HCT116 (cell line): Measurements from ENCODE around the gene ZRANB1. TPM values are rescaled to one million over a fixed set of nuclear protein-coding genes. Genes with fewer than 3 reads are reported as not detected.

Source experiments
- ATAC-seq: fragments of 200-7000 bp; cut with Tn5 transposase; 2 replicates; pipeline ENCODE4 v1.9.1; 2020; ENCODE audit warnings: mild to moderate bottlenecking, moderate library complexity
- BruUV-seq: library from RNA; stranded (reverse); fragments of 400-500 nt; replicated peaks from 2 replicates; lab custom pipeline; 2021; lab: Mats Ljungman, UMichigan
- CTCF ChIA-PET: fragments of 300-600 bp; sonication (Branson Sonifier 250); formaldehyde crosslinking; loops from one replicate; lab custom pipeline; 2021; ENCODE audit warnings: antibody characterized with exemption; lab: Charles Lee
- POLR2A ChIA-PET: fragments of 300-600, 350-600 bp; sonication (Branson Sonifier 250); formaldehyde crosslinking; loops from one replicate; lab custom pipeline; 2021; ENCODE audit warnings: antibody characterized with exemption; lab: Charles Lee
- RAD21 ChIA-PET, 2 experiments: fragments of 300-600 bp; sonication (Branson Sonifier 250); formaldehyde crosslinking; loops; one replicate each; lab custom pipeline; 2023; ENCODE audit warnings: low total read pairs in 2 of 2; ENCODE audit not compliant: uncharacterized antibody in 2 of 2, unreplicated experiment in 2 of 2, low non-redundant PET in 1 of 2; lab: Charles Lee
- DNase-seq: peaks from one replicate; pipeline ENCODE4 v3.0.0-alpha.2; 2010; ENCODE audit warnings: low read depth, low spot score
- H2AFZ ChIP-seq: fragments of 200-600 bp; shearing (Covaris generic), sonication (generic); 2 replicates; pipeline ENCODE4 v1.6.1; 2017; ENCODE audit warnings: low read depth, mixed run types, mixed read lengths, antibody characterized with exemption, low read length; ENCODE audit not compliant: poor library complexity, severe bottlenecking
- H3K27ac ChIP-seq: 2 replicates; pipeline ENCODE4 v1.5.1; 2012; ENCODE audit warnings: low read depth, low read length
- H3K27me3 ChIP-seq: fragments of 200-600 bp; sonication (generic); 2 replicates; pipeline ENCODE4 v1.6.1; 2016; ENCODE audit warnings: mixed run types, low read length, mixed read lengths; ENCODE audit not compliant: insufficient read depth
- H3K36me3 ChIP-seq, 2 experiments: fragments of 200-500 bp in 1 of 2; fragments of 200-600 bp in 1 of 2; sonication (Bioruptor generic) in 1 of 2; sonication (generic) in 1 of 2; 2 replicates each; pipeline versions ENCODE4 v1.5.1 to v1.6.1; 2014 to 2016; ENCODE audit warnings: low read length in 2 of 2, inconsistent platforms in 1 of 2, mixed read lengths in 1 of 2, mixed run types in 1 of 2; ENCODE audit not compliant: insufficient read depth in 2 of 2, control insufficient read depth in 1 of 2
- H3K4me1 ChIP-seq, 2 experiments: fragments of 200-600 bp in 1 of 2; sonication (generic) in 1 of 2; 2 replicates each; pipeline versions ENCODE4 v1.5.1 to v1.6.1; 2012 to 2017; ENCODE audit warnings: low read length in 2 of 2, inconsistent platforms in 1 of 2, mild to moderate bottlenecking in 1 of 2, mixed read lengths in 1 of 2, mixed run types in 1 of 2, moderate library complexity in 1 of 2; ENCODE audit not compliant: insufficient read depth in 2 of 2, control insufficient read depth in 1 of 2
- H3K4me2 ChIP-seq: fragments of 200-600 bp; sonication (generic); 2 replicates; pipeline ENCODE4 v1.6.1; 2017; ENCODE audit warnings: mixed run types, low read length, mixed read lengths
- H3K4me3 ChIP-seq, 2 experiments: fragments of 200-600 bp in 1 of 2; sonication (generic) in 1 of 2; replicated peaks in 1 of 2; 2 replicates each; pipeline ENCODE4 v1.5.1; 2011 to 2016; ENCODE audit warnings: low read length in 2 of 2, control low read depth in 1 of 2, low read depth in 1 of 2, mild to moderate bottlenecking in 1 of 2, mixed read lengths in 1 of 2, mixed run types in 1 of 2
- H3K79me2 ChIP-seq: fragments of 200-600 bp; sonication (generic); 2 replicates; pipeline ENCODE4 v1.6.1; 2017; ENCODE audit warnings: mild to moderate bottlenecking, mixed run types, low read length, moderate library complexity, mixed read lengths; ENCODE audit not compliant: insufficient read depth
- H3K9ac ChIP-seq: fragments of 200-600 bp; sonication (generic); 2 replicates; pipeline ENCODE4 v1.6.1; 2016; ENCODE audit warnings: low read length, mixed read lengths
- H3K9me2 ChIP-seq: fragments of 200-600 bp; sonication (generic), shearing (Covaris generic); 2 replicates; pipeline ENCODE4 v1.6.1; 2017; ENCODE audit warnings: mixed run types, mild to moderate bottlenecking, moderate library complexity; ENCODE audit not compliant: insufficient read depth
- H3K9me3 ChIP-seq, 2 experiments: fragments of 200-500 bp in 1 of 2; fragments of 200-600 bp in 1 of 2; sonication (Bioruptor generic) in 1 of 2; sonication (generic) in 1 of 2; 2 replicates each; pipeline ENCODE4 v1.6.1; 2014 to 2017; ENCODE audit warnings: low read length in 2 of 2, mixed read lengths in 2 of 2, inconsistent platforms in 1 of 2, low read depth in 1 of 2, mild to moderate bottlenecking in 1 of 2, mixed run types in 1 of 2, moderate library complexity in 1 of 2; ENCODE audit not compliant: control insufficient read depth in 1 of 2, insufficient read depth in 1 of 2
- H4K20me1 ChIP-seq: fragments of 200-600 bp; sonication (generic), shearing (Covaris generic); 2 replicates; pipeline ENCODE4 v1.6.1; 2017; ENCODE audit warnings: mixed run types, mild to moderate bottlenecking, moderate library complexity; ENCODE audit not compliant: insufficient read depth
- ATF3 ChIP-seq: IDR thresholded peaks from 2 replicates; pipeline ENCODE4 v1.6.1; 2012
- CBX3 ChIP-seq: IDR thresholded peaks from 2 replicates; pipeline ENCODE4 v1.6.1; 2012; ENCODE audit warnings: low read depth
- CEBPB ChIP-seq: IDR thresholded peaks from 2 replicates; pipeline ENCODE4 v1.6.1; 2012; ENCODE audit warnings: low read depth
- EGR1 ChIP-seq: IDR thresholded peaks from 2 replicates; pipeline ENCODE4 v1.6.1; 2012; ENCODE audit warnings: low read depth
- EZH2 ChIP-seq: fragments of 200-600 bp; sonication (generic); IDR thresholded peaks from 2 replicates; pipeline ENCODE4 v1.6.1; 2017; ENCODE audit warnings: antibody characterized with exemption, mixed run types
- EZH2phosphoT487 ChIP-seq: fragments of 200-600 bp; IDR thresholded peaks from 2 replicates; pipeline ENCODE4 v1.6.1; 2018; ENCODE audit warnings: antibody characterized with exemption, borderline replicate concordance
- JUND ChIP-seq: IDR thresholded peaks from 2 replicates; pipeline ENCODE4 v1.6.1; 2012
- MAX ChIP-seq: IDR thresholded peaks from 2 replicates; pipeline ENCODE4 v1.6.1; 2012
- POLR2A ChIP-seq: IDR thresholded peaks from 2 replicates; pipeline ENCODE4 v1.7.0; 2011; ENCODE audit warnings: borderline replicate concordance; ENCODE audit not compliant: insufficient read depth, insufficient read length; ENCODE audit errors: extremely low read depth
- REST ChIP-seq: IDR thresholded peaks from 2 replicates; pipeline ENCODE4 v1.6.1; 2012; ENCODE audit warnings: low read depth
- SIN3A ChIP-seq: IDR thresholded peaks from 2 replicates; pipeline ENCODE4 v1.6.1; 2012; ENCODE audit warnings: low read depth
- SP1 ChIP-seq: IDR thresholded peaks from 2 replicates; pipeline ENCODE4 v1.6.1; 2012; ENCODE audit warnings: low read depth
- SRF ChIP-seq: IDR thresholded peaks from 2 replicates; pipeline ENCODE4 v1.6.1; 2012; ENCODE audit warnings: low read depth
- TCF7L2 ChIP-seq: IDR thresholded peaks from 2 replicates; pipeline ENCODE4 v1.7.0; 2011; ENCODE audit warnings: borderline replicate concordance, inconsistent platforms; ENCODE audit not compliant: insufficient read depth, insufficient read length; ENCODE audit errors: extremely low read depth
- ZBTB33 ChIP-seq: IDR thresholded peaks from 2 replicates; pipeline ENCODE4 v1.6.1; 2011; ENCODE audit warnings: mild to moderate bottlenecking, low read length, moderate library complexity; ENCODE audit not compliant: insufficient replicate concordance; ENCODE audit errors: extremely low read depth
- ZFX ChIP-seq: fragments of 450-650 bp; IDR thresholded peaks from 2 replicates; pipeline ENCODE4 v1.6.1; 2017
- ZNF274 ChIP-seq: fragments of 200-500 bp; sonication (Bioruptor generic); IDR thresholded peaks from 2 replicates; pipeline ENCODE4 v1.6.1; 2014; ENCODE audit warnings: mild to moderate bottlenecking, low read depth, low read length, inconsistent platforms
- intact Hi-C: fragments of 100-400 bp; cut with micrococcal nuclease; formaldehyde crosslinking; loops from 2 replicates; pipeline ENCODE4 v1.10.0; 2022
- total RNA-seq: library from RNA; stranded (reverse); gene quantifications from one replicate; pipeline ENCODE4 v1.2.1, GENCODE V29; 2021; ENCODE audit not compliant: unreplicated experiment
- TF ChIP-seq, protein P1 (sequence below), 3 experiments: fragments of 200-600 bp in 1 of 3; sonication (generic) in 1 of 3; IDR thresholded peaks in 2 of 3; conservative IDR thresholded peaks in 1 of 3; 2 replicates each; pipeline ENCODE4 v1.5.1; 2012 to 2017; ENCODE audit warnings: low read depth in 2 of 3, low read length in 2 of 3, antibody characterized with exemption in 1 of 3, borderline replicate concordance in 1 of 3, control low read depth in 1 of 3, mild to moderate bottlenecking in 1 of 3, mixed read lengths in 1 of 3, mixed run types in 1 of 3, moderate library complexity in 1 of 3; ENCODE audit not compliant: insufficient read depth in 1 of 3

Gene ZRANB1
- total RNA-seq, 1 experiment from 2014 or later: 23.9 TPM

GRCh38 chr10:125027871-125028869, 86.2 kb downstream of the ZRANB1 start:
- intact Hi-C loops: no loop called here
- no peak overlapping the region for H2AFZ ChIP-seq
- no peaks in the 10 kb centered on the region for H3K9me3 ChIP-seq
- no peak overlapping the region for H3K4me2 ChIP-seq
- DNase-seq: no peak
- H3K79me2 ChIP-seq: peaks cover 73% of the 10 kb centered on the region
- POLR2A ChIA-PET: interaction anchor here (1.7 kb wide), 1 partner anchor 9 kb away, joined by 5 read pairs; no protein-coding TSS in a partner anchor
- peaks cover 3 to 10% of the 10 kb centered on the region in 2 experiments; a peak in 2 of 4 replicates for H3K36me3 ChIP-seq
- no peak for ATAC-seq
- H3K4me3 ChIP-seq: no peak overlapping the region
- no peak overlapping the region for H3K27ac ChIP-seq
- RAD21 ChIA-PET: no interaction called here
- peaks cover 0 to 8% of the 10 kb centered on the region in 2 experiments; a peak in 1 of 4 replicates for H3K4me1 ChIP-seq
- H3K9ac ChIP-seq: no peak overlapping the region
- CTCF ChIA-PET: no interaction called here
- 0 out of 2 replicates have a peak, but pooled peaks cover 5% of the 10 kb centered on the region for H4K20me1 ChIP-seq
- H3K9me2 ChIP-seq: no peaks in the 10 kb centered on the region
- no peaks in the 10 kb centered on the region for H3K27me3 ChIP-seq
- BruUV-seq: no TSS peak
- TF ChIP-seq SP1 (no peak), REST (no peak), ZFX (no peak), EZH2 (no peak), ZBTB33 (no peak), SIN3A (no peak), CEBPB (no peak), TCF7L2 (no peak), MAX (no peak), SRF (no peak), EGR1 (no peak), ZNF274 (no peak), EZH2phosphoT487 (no peak), CBX3 (no peak), POLR2A (no peak), ATF3 (no peak), JUND (no peak)
- TF ChIP-seq, protein P1, sequence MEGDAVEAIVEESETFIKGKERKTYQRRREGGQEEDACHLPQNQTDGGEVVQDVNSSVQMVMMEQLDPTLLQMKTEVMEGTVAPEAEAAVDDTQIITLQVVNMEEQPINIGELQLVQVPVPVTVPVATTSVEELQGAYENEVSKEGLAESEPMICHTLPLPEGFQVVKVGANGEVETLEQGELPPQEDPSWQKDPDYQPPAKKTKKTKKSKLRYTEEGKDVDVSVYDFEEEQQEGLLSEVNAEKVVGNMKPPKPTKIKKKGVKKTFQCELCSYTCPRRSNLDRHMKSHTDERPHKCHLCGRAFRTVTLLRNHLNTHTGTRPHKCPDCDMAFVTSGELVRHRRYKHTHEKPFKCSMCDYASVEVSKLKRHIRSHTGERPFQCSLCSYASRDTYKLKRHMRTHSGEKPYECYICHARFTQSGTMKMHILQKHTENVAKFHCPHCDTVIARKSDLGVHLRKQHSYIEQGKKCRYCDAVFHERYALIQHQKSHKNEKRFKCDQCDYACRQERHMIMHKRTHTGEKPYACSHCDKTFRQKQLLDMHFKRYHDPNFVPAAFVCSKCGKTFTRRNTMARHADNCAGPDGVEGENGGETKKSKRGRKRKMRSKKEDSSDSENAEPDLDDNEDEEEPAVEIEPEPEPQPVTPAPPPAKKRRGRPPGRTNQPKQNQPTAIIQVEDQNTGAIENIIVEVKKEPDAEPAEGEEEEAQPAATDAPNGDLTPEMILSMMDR (IDR thresholded peaks at IDR 0.05 in 2 of 3, conservative IDR thresholded peaks at IDR 0.05 in 1 of 3; ENCODE audit: borderline replicate concordance in 1 of 3, insufficient read depth in 1 of 3, low read depth in 2 of 3, low read length in 2 of 3): no peak
